GM12878 (cell line): ENCODE data around the gene DICER1. TPM values are rescaled to one million over a fixed set of nuclear protein-coding genes. Genes with fewer than 3 reads are reported as not detected.

Experiments used
- CHD2 ChIP-seq: IDR thresholded peaks from 2 replicates; pipeline ENCODE4 v1.6.1; 2011; ENCODE audit warnings: low read depth, low read length, improper control_type of control experiment, borderline replicate concordance
- ESRRA ChIP-seq: IDR thresholded peaks from 2 replicates; pipeline ENCODE4 v1.6.1; 2012; ENCODE audit warnings: mild to moderate bottlenecking, low read length, improper control_type of control experiment
- MLLT1 ChIP-seq: fragments of 450-650 bp; IDR thresholded peaks from 2 replicates; pipeline ENCODE4 v1.6.1; 2016; ENCODE audit warnings: mild to moderate bottlenecking
- NFXL1 ChIP-seq: fragments of 450-650 bp; IDR thresholded peaks from 2 replicates; pipeline ENCODE4 v1.6.1; 2017; ENCODE audit warnings: antibody characterized with exemption, mild to moderate bottlenecking, borderline replicate concordance
- PBX3 ChIP-seq: IDR thresholded peaks from 2 replicates; pipeline ENCODE4 v1.6.1; 2011; ENCODE audit warnings: mild to moderate bottlenecking, low read depth, low read length, moderate library complexity; ENCODE audit not compliant: insufficient replicate concordance
- PRDM15 ChIP-seq: fragments of 450-650 bp; formaldehyde crosslinking; IDR thresholded peaks from 2 replicates; pipeline ENCODE4 v1.4.0; 2020; ENCODE audit warnings: mild to moderate bottlenecking, moderate library complexity
- SMC3 ChIP-seq: IDR thresholded peaks from 2 replicates; pipeline ENCODE4 v1.6.1; 2011; ENCODE audit warnings: low read length, improper control_type of control experiment, borderline replicate concordance
- SUPT20H ChIP-seq: IDR thresholded peaks from 2 replicates; pipeline ENCODE4 v1.6.1; 2011; ENCODE audit warnings: low read depth, mild to moderate bottlenecking, low read length, moderate library complexity, borderline replicate concordance; ENCODE audit not compliant: control insufficient read depth
- polyA plus RNA-seq, 11 experiments: library from polyadenylated mRNA; depleted of rRNA in 4 of 11; unstranded in 6 of 11; stranded (reverse) in 5 of 11; fragments of >200 nt; fragmentation: Nextera tagmentation in 4 of 11; fragmentation: Illumina TruSeq in 1 of 11; extraction: Ambion mirVana in 4 of 11; extraction: Trizol in 1 of 11; gene quantifications; 1 replicate in 1 of 11; 2 replicates in 10 of 11; pipeline versions ENCODE4 v1.2.1 to v1.2.3, GENCODE V29; 2011 to 2016; ENCODE audit warnings: inconsistent platforms in 2 of 11, missing spikeins in 2 of 11, low read depth in 1 of 11
- total RNA-seq, 4 experiments: library from RNA; depleted of rRNA in 3 of 4; stranded (reverse); fragments of >200 nt in 3 of 4; fragmentation: Illumina TruSeq in 1 of 4; extraction: Trizol in 1 of 4; gene quantifications; 2 replicates each; pipeline versions ENCODE4 v1.2.1 to v1.2.3, GENCODE V29; 2013 to 2021

The DICER1 gene
- total and polyA plus RNA-seq, 10 of the 15 experiments (the other 5 are each of a cell fraction or from before 2014, with no cell fraction given): 6.8 to 70.8 (median 37.1) TPM

- no peak for TF ChIP-seq PBX3
- TF ChIP-seq SUPT20H: no peak
- TF ChIP-seq CHD2: no peak
- TF ChIP-seq MLLT1: no peak
- no peak for TF ChIP-seq SMC3
- TF ChIP-seq ESRRA: no peak
- TF ChIP-seq NFXL1: no peak
- TF ChIP-seq PRDM15 (CRISPR knock-in tag): no peak
- TF ChIP-seq, all 136 proteins: peak for 12
Observed at GRCh38 chr14:95206534-95206933, 49.2 kb upstream of the DICER1 start (continued).
